Measurements from ENCODE around the gene SLC38A1. TPM values are rescaled to one million over a fixed set of nuclear protein-coding genes. Genes with fewer than 3 reads are reported as not detected.
A peak's percentile ranks its signal among the peaks of the same experiment; 100 is the strongest.

SLC38A1 gene
- total RNA-seq, 1 donor from 2014 or later = 232 TPM

DNA sequence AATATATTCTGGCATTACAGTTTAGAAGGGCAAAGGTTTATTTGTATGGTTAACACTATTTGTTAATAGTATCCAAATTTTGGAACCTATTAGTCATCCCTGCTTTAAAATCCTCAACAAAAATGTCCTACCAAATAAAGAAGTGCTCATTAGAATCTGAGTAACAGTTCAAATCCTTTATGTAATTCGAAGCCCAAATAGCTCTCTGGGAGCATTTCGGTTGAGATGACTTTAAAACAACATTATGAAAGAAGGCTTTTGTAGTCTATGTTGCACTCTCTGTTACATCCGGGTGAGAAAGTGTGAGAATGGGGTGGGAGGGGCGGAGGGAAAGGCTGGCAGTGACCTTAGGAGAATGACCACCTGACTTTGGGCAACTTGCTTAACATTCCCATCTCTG, 59.7 kb downstream of the SLC38A1 start:
- Mint-ChIP-seq H3K27ac (ENCODE audit: unreplicated experiment) (no peak overlapping the region), H3K4me1 (ENCODE audit: low read depth, unreplicated experiment) (peaks cover 19% of the 10 kb centered on the region), H3K4me3 (ENCODE audit: unreplicated experiment) (no peak overlapping the region), H3K9me3 (ENCODE audit: unreplicated experiment) (peaks cover 2% of the 10 kb centered on the region), H3K27me3 (ENCODE audit: unreplicated experiment) (no peaks in the 10 kb centered on the region), H3K36me3 (ENCODE audit: unreplicated experiment) (peaks cover 7% of the 10 kb centered on the region)
- DNase-seq = no peak
- TF ChIP-seq CTCF (IDR thresholded peaks at IDR 0.05; ENCODE audit: partially characterized antibody, unreplicated experiment) = no peak

DNA sequence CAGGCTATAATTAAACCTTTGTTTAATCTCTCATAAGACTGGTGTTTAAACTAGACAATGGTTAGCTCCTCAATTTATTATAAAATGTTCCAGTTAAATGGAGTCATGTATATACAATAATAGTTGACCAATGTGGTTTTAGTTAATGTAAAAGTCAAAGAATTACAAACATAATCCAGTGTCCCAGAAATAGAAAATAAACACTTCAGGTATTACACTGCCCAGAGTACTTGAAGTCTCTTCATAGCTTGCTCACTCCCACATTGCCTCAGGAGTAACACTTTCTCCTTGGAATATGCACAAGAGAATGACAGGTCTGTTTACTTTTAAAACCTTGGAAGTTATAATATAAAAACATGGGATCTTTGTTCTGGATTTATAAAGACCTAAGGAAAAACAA, 60.5 kb downstream of the SLC38A1 start:
- no peak for TF ChIP-seq CTCF (IDR thresholded peaks at IDR 0.05; ENCODE audit: partially characterized antibody, unreplicated experiment)
- Mint-ChIP-seq H3K27me3 (ENCODE audit: unreplicated experiment) (no peaks in the 10 kb centered on the region), H3K4me1 (ENCODE audit: low read depth, unreplicated experiment) (peaks cover 19% of the 10 kb centered on the region), H3K27ac (ENCODE audit: unreplicated experiment) (no peak overlapping the region), H3K9me3 (ENCODE audit: unreplicated experiment) (peaks cover 2% of the 10 kb centered on the region), H3K36me3 (ENCODE audit: unreplicated experiment) (peaks cover 7% of the 10 kb centered on the region), H3K4me3 (ENCODE audit: unreplicated experiment) (no peak overlapping the region)
- no peak for DNase-seq

- peaks cover 2% of the 10 kb centered on the region for H3K9me3 Mint-ChIP-seq (ENCODE audit: unreplicated experiment)
- no peak overlapping the region for H3K4me3 Mint-ChIP-seq (ENCODE audit: unreplicated experiment)
- no peaks in the 10 kb centered on the region for H3K27me3 Mint-ChIP-seq (ENCODE audit: unreplicated experiment)
- H3K27ac Mint-ChIP-seq (ENCODE audit: unreplicated experiment) = no peak overlapping the region
- H3K36me3 Mint-ChIP-seq (ENCODE audit: unreplicated experiment) = peaks cover 7% of the 10 kb centered on the region
- no peak for DNase-seq
- peaks cover 19% of the 10 kb centered on the region for H3K4me1 Mint-ChIP-seq (ENCODE audit: low read depth, unreplicated experiment)
- no peak for TF ChIP-seq CTCF (IDR thresholded peaks at IDR 0.05; ENCODE audit: partially characterized antibody, unreplicated experiment)
These were observed 61.2 kb downstream of the SLC38A1 start for GRCh38 chr12:46207644-46208043.

DNA sequence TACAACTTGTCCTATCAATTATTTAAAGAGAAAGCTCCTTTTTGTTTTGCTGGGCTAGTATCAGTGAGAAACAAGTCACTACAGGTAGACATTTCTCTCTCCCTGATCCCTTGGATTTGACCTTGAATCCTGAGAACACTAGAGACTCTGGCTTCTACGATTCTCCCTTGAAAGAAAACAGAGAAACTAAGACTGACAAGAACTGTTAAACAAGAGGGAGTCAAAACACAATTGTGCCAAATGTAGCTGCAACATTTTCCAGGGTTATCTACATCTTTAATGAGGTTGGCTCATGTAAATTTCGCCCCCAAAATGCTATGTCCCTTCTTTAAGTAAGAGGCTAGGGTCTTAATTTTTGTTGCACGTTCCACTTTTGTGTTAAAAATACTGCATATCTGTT, 62.4 kb downstream of the SLC38A1 start:
- Mint-ChIP-seq H3K27ac (ENCODE audit: unreplicated experiment) (peak overlapping the region; percentile 25), H3K36me3 (ENCODE audit: unreplicated experiment) (no peaks in the 10 kb centered on the region), H3K9me3 (ENCODE audit: unreplicated experiment) (no peaks in the 10 kb centered on the region), H3K4me3 (ENCODE audit: unreplicated experiment) (no peak overlapping the region), H3K4me1 (ENCODE audit: low read depth, unreplicated experiment) (peaks cover 11% of the 10 kb centered on the region), H3K27me3 (ENCODE audit: unreplicated experiment) (no peaks in the 10 kb centered on the region)
- TF ChIP-seq CTCF (IDR thresholded peaks at IDR 0.05; ENCODE audit: partially characterized antibody, unreplicated experiment) = no peak
- no peak for DNase-seq

DNA sequence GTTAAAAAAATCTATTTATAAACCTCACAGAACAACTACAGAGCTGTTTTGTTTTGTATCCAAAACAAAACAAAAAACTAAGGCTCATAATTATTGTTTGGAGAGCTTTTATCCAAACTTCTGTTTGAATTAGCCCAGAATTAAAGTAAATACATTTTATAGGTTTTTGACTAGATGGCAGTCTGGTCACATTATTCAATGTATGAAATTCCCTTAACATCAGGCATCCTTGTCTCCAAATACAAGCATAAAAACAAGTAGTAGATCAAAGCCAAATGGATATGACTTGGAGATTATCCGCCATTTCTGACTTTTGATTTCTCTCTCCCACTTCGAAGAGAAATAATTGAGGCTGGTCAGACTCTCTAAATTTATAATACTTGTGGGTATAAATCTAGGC, 63.5 kb downstream of the SLC38A1 start:
- Mint-ChIP-seq H3K27me3 (ENCODE audit: unreplicated experiment) (no peaks in the 10 kb centered on the region), H3K4me3 (ENCODE audit: unreplicated experiment) (no peak overlapping the region), H3K27ac (ENCODE audit: unreplicated experiment) (no peak overlapping the region), H3K9me3 (ENCODE audit: unreplicated experiment) (no peaks in the 10 kb centered on the region), H3K4me1 (ENCODE audit: low read depth, unreplicated experiment) (peaks cover 2% of the 10 kb centered on the region), H3K36me3 (ENCODE audit: unreplicated experiment) (no peaks in the 10 kb centered on the region)
- TF ChIP-seq CTCF (IDR thresholded peaks at IDR 0.05; ENCODE audit: partially characterized antibody, unreplicated experiment) = no peak
- no peak for DNase-seq

Data from glutamatergic neuron (in vitro differentiated cells).